HCT116 (cell line): ENCODE measurements around the gene IL1RAPL1. TPM values are rescaled to one million over a fixed set of nuclear protein-coding genes. Genes with fewer than 3 reads are reported as not detected.

Experiments used
- ATAC-seq: fragments of 200-7000 bp; cut with Tn5 transposase; 2 replicates; pipeline ENCODE4 v1.9.1; 2020; ENCODE audit warnings: mild to moderate bottlenecking, moderate library complexity
- BruUV-seq: library from RNA; stranded (reverse); fragments of 400-500 nt; replicated peaks from 2 replicates; lab custom pipeline; 2021; lab: Mats Ljungman, UMichigan
- CTCF ChIA-PET: fragments of 300-600 bp; sonication (Branson Sonifier 250); formaldehyde crosslinking; loops from one replicate; lab custom pipeline; 2021; ENCODE audit warnings: antibody characterized with exemption; lab: Charles Lee
- POLR2A ChIA-PET: fragments of 300-600, 350-600 bp; sonication (Branson Sonifier 250); formaldehyde crosslinking; loops from one replicate; lab custom pipeline; 2021; ENCODE audit warnings: antibody characterized with exemption; lab: Charles Lee
- RAD21 ChIA-PET, 2 experiments: fragments of 300-600 bp; sonication (Branson Sonifier 250); formaldehyde crosslinking; loops; one replicate each; lab custom pipeline; 2023; ENCODE audit warnings: low total read pairs in 2 of 2; ENCODE audit not compliant: uncharacterized antibody in 2 of 2, unreplicated experiment in 2 of 2, low non-redundant PET in 1 of 2; lab: Charles Lee
- DNase-seq: peaks from one replicate; pipeline ENCODE4 v3.0.0-alpha.2; 2010; ENCODE audit warnings: low read depth, low spot score
- H2AFZ ChIP-seq: fragments of 200-600 bp; shearing (Covaris generic), sonication (generic); 2 replicates; pipeline ENCODE4 v1.6.1; 2017; ENCODE audit warnings: low read depth, mixed run types, mixed read lengths, antibody characterized with exemption, low read length; ENCODE audit not compliant: poor library complexity, severe bottlenecking
- H3K27ac ChIP-seq: 2 replicates; pipeline ENCODE4 v1.5.1; 2012; ENCODE audit warnings: low read depth, low read length
- H3K27me3 ChIP-seq: fragments of 200-600 bp; sonication (generic); 2 replicates; pipeline ENCODE4 v1.6.1; 2016; ENCODE audit warnings: mixed run types, low read length, mixed read lengths; ENCODE audit not compliant: insufficient read depth
- H3K36me3 ChIP-seq, 2 experiments: fragments of 200-500 bp in 1 of 2; fragments of 200-600 bp in 1 of 2; sonication (Bioruptor generic) in 1 of 2; sonication (generic) in 1 of 2; 2 replicates each; pipeline versions ENCODE4 v1.5.1 to v1.6.1; 2014 to 2016; ENCODE audit warnings: low read length in 2 of 2, inconsistent platforms in 1 of 2, mixed read lengths in 1 of 2, mixed run types in 1 of 2; ENCODE audit not compliant: insufficient read depth in 2 of 2, control insufficient read depth in 1 of 2
- H3K4me1 ChIP-seq, 2 experiments: fragments of 200-600 bp in 1 of 2; sonication (generic) in 1 of 2; 2 replicates each; pipeline versions ENCODE4 v1.5.1 to v1.6.1; 2012 to 2017; ENCODE audit warnings: low read length in 2 of 2, inconsistent platforms in 1 of 2, mild to moderate bottlenecking in 1 of 2, mixed read lengths in 1 of 2, mixed run types in 1 of 2, moderate library complexity in 1 of 2; ENCODE audit not compliant: insufficient read depth in 2 of 2, control insufficient read depth in 1 of 2
- H3K4me2 ChIP-seq: fragments of 200-600 bp; sonication (generic); 2 replicates; pipeline ENCODE4 v1.6.1; 2017; ENCODE audit warnings: mixed run types, low read length, mixed read lengths
- H3K4me3 ChIP-seq, 2 experiments: fragments of 200-600 bp in 1 of 2; sonication (generic) in 1 of 2; replicated peaks in 1 of 2; 2 replicates each; pipeline ENCODE4 v1.5.1; 2011 to 2016; ENCODE audit warnings: low read length in 2 of 2, control low read depth in 1 of 2, low read depth in 1 of 2, mild to moderate bottlenecking in 1 of 2, mixed read lengths in 1 of 2, mixed run types in 1 of 2
- H3K79me2 ChIP-seq: fragments of 200-600 bp; sonication (generic); 2 replicates; pipeline ENCODE4 v1.6.1; 2017; ENCODE audit warnings: mild to moderate bottlenecking, mixed run types, low read length, moderate library complexity, mixed read lengths; ENCODE audit not compliant: insufficient read depth
- H3K9ac ChIP-seq: fragments of 200-600 bp; sonication (generic); 2 replicates; pipeline ENCODE4 v1.6.1; 2016; ENCODE audit warnings: low read length, mixed read lengths
- H3K9me2 ChIP-seq: fragments of 200-600 bp; sonication (generic), shearing (Covaris generic); 2 replicates; pipeline ENCODE4 v1.6.1; 2017; ENCODE audit warnings: mixed run types, mild to moderate bottlenecking, moderate library complexity; ENCODE audit not compliant: insufficient read depth
- H3K9me3 ChIP-seq, 2 experiments: fragments of 200-500 bp in 1 of 2; fragments of 200-600 bp in 1 of 2; sonication (Bioruptor generic) in 1 of 2; sonication (generic) in 1 of 2; 2 replicates each; pipeline ENCODE4 v1.6.1; 2014 to 2017; ENCODE audit warnings: low read length in 2 of 2, mixed read lengths in 2 of 2, inconsistent platforms in 1 of 2, low read depth in 1 of 2, mild to moderate bottlenecking in 1 of 2, mixed run types in 1 of 2, moderate library complexity in 1 of 2; ENCODE audit not compliant: control insufficient read depth in 1 of 2, insufficient read depth in 1 of 2
- H4K20me1 ChIP-seq: fragments of 200-600 bp; sonication (generic), shearing (Covaris generic); 2 replicates; pipeline ENCODE4 v1.6.1; 2017; ENCODE audit warnings: mixed run types, mild to moderate bottlenecking, moderate library complexity; ENCODE audit not compliant: insufficient read depth
- CBX3 ChIP-seq: IDR thresholded peaks from 2 replicates; pipeline ENCODE4 v1.6.1; 2012; ENCODE audit warnings: low read depth
- CEBPB ChIP-seq: IDR thresholded peaks from 2 replicates; pipeline ENCODE4 v1.6.1; 2012; ENCODE audit warnings: low read depth
- EGR1 ChIP-seq: IDR thresholded peaks from 2 replicates; pipeline ENCODE4 v1.6.1; 2012; ENCODE audit warnings: low read depth
- ELF1 ChIP-seq: IDR thresholded peaks from 2 replicates; pipeline ENCODE4 v1.6.1; 2012; ENCODE audit warnings: low read depth, borderline replicate concordance
- EZH2 ChIP-seq: fragments of 200-600 bp; sonication (generic); IDR thresholded peaks from 2 replicates; pipeline ENCODE4 v1.6.1; 2017; ENCODE audit warnings: antibody characterized with exemption, mixed run types
- EZH2phosphoT487 ChIP-seq: fragments of 200-600 bp; IDR thresholded peaks from 2 replicates; pipeline ENCODE4 v1.6.1; 2018; ENCODE audit warnings: antibody characterized with exemption, borderline replicate concordance
- JUND ChIP-seq: IDR thresholded peaks from 2 replicates; pipeline ENCODE4 v1.6.1; 2012
- POLR2AphosphoS5 ChIP-seq: IDR thresholded peaks from 2 replicates; pipeline ENCODE4 v1.6.1; 2011; ENCODE audit warnings: mild to moderate bottlenecking, low read depth, low read length, moderate library complexity
- RAD21 ChIP-seq: IDR thresholded peaks from 2 replicates; pipeline ENCODE4 v1.6.1; 2012; ENCODE audit warnings: low read depth, mild to moderate bottlenecking
- SP1 ChIP-seq: IDR thresholded peaks from 2 replicates; pipeline ENCODE4 v1.6.1; 2012; ENCODE audit warnings: low read depth
- YY1 ChIP-seq: IDR thresholded peaks from 2 replicates; pipeline ENCODE4 v1.6.1; 2011; ENCODE audit warnings: low read length, low read depth, moderate library complexity, mild to moderate bottlenecking; ENCODE audit not compliant: insufficient replicate concordance; ENCODE audit errors: extremely low read depth
- ZFX ChIP-seq: fragments of 450-650 bp; IDR thresholded peaks from 2 replicates; pipeline ENCODE4 v1.6.1; 2017
- ZNF274 ChIP-seq: fragments of 200-500 bp; sonication (Bioruptor generic); IDR thresholded peaks from 2 replicates; pipeline ENCODE4 v1.6.1; 2014; ENCODE audit warnings: mild to moderate bottlenecking, low read depth, low read length, inconsistent platforms
- intact Hi-C: fragments of 100-400 bp; cut with micrococcal nuclease; formaldehyde crosslinking; loops from 2 replicates; pipeline ENCODE4 v1.10.0; 2022
- total RNA-seq: library from RNA; stranded (reverse); gene quantifications from one replicate; pipeline ENCODE4 v1.2.1, GENCODE V29; 2021; ENCODE audit not compliant: unreplicated experiment
- TF ChIP-seq, protein P1 (sequence below), 3 experiments: fragments of 200-600 bp in 1 of 3; sonication (generic) in 1 of 3; IDR thresholded peaks in 2 of 3; conservative IDR thresholded peaks in 1 of 3; 2 replicates each; pipeline ENCODE4 v1.5.1; 2012 to 2017; ENCODE audit warnings: low read depth in 2 of 3, low read length in 2 of 3, antibody characterized with exemption in 1 of 3, borderline replicate concordance in 1 of 3, control low read depth in 1 of 3, mild to moderate bottlenecking in 1 of 3, mixed read lengths in 1 of 3, mixed run types in 1 of 3, moderate library complexity in 1 of 3; ENCODE audit not compliant: insufficient read depth in 1 of 3

The IL1RAPL1 gene
- total RNA-seq, 1 experiment from 2014 or later: 2.8 TPM

DNA sequence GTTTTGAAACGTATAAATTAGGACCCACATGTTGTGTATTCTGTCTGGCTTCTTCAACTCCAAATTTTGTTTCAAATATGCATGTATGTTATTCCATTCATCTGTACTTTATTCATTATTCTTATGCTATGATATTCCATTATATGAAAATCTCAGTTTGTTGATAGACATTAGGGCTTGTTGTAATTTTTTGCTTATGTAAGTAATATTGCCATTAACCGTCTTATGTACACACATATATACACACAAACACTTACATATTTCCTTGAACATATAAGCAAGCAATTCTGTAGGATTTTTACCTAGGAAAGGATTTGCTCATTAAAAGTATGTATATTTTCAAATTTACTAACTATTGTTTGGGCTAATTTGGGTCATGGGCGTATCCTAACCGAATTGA lies 820.1 kb downstream of the IL1RAPL1 start:
- Histone ChIP-seq H3K27ac (no peak overlapping the region), H4K20me1 (0 out of 2 replicates have a peak, but pooled peaks cover 3% of the 10 kb centered on the region), H3K4me1 (no peaks in the 10 kb centered on the region), H3K9me2 (no peaks in the 10 kb centered on the region), H3K9ac (no peak overlapping the region), H3K79me2 (no peaks in the 10 kb centered on the region), H3K4me3 (no peak overlapping the region), H3K9me3 (no peaks in the 10 kb centered on the region), H3K36me3 (no peaks in the 10 kb centered on the region), H3K27me3 (no peaks in the 10 kb centered on the region), H2AFZ (no peak overlapping the region), H3K4me2 (no peak overlapping the region)
- intact Hi-C loops: no loop called here
- TF ChIP-seq ZFX (no peak), RAD21 (no peak), ZNF274 (no peak), CBX3 (no peak), ELF1 (no peak), EZH2 (no peak)
- ChIA-PET CTCF (no interaction called here), RAD21 (no interaction called here), POLR2A (no interaction called here)
- ATAC-seq: no peak
- no TSS peak for BruUV-seq
- DNase-seq: no peak

GRCh38 chrX:29419774-29420553 lies 832.7 kb downstream of the IL1RAPL1 start:
- Histone ChIP-seq H3K27ac (no peak overlapping the region), H3K36me3 (no peaks in the 10 kb centered on the region), H3K9ac (no peak overlapping the region), H3K4me1 (peaks cover 3 to 23% of the 10 kb centered on the region in 2 experiments; a peak in 3 of 4 replicates), H3K27me3 (no peaks in the 10 kb centered on the region), H3K79me2 (no peaks in the 10 kb centered on the region), H3K9me3 (no peaks in the 10 kb centered on the region), H3K4me3 (no peak overlapping the region), H4K20me1 (no peaks in the 10 kb centered on the region), H3K9me2 (peaks cover 4% of the 10 kb centered on the region; the same call in 1 of the 2 replicates), H2AFZ (no peak overlapping the region), H3K4me2 (peak overlapping the region; percentile 23; the same call in 1 of the 2 replicates)
- ChIA-PET CTCF (interaction anchor here (1.7 kb wide), 1 partner anchor 59 kb away, joined by 6 read pairs; no protein-coding TSS in a partner anchor), RAD21 (no interaction called here), POLR2A (no interaction called here)
- ATAC-seq: peak; percentile 62; the same call in 1 of the 2 replicates
- intact Hi-C loops: no loop called here
- no TSS peak for BruUV-seq
- no peak for TF ChIP-seq ZFX
- TF ChIP-seq JUND: no peak
- TF ChIP-seq, protein P1, sequence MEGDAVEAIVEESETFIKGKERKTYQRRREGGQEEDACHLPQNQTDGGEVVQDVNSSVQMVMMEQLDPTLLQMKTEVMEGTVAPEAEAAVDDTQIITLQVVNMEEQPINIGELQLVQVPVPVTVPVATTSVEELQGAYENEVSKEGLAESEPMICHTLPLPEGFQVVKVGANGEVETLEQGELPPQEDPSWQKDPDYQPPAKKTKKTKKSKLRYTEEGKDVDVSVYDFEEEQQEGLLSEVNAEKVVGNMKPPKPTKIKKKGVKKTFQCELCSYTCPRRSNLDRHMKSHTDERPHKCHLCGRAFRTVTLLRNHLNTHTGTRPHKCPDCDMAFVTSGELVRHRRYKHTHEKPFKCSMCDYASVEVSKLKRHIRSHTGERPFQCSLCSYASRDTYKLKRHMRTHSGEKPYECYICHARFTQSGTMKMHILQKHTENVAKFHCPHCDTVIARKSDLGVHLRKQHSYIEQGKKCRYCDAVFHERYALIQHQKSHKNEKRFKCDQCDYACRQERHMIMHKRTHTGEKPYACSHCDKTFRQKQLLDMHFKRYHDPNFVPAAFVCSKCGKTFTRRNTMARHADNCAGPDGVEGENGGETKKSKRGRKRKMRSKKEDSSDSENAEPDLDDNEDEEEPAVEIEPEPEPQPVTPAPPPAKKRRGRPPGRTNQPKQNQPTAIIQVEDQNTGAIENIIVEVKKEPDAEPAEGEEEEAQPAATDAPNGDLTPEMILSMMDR (IDR thresholded peaks at IDR 0.05 in 2 of 3, conservative IDR thresholded peaks at IDR 0.05 in 1 of 3; ENCODE audit: borderline replicate concordance in 1 of 3, insufficient read depth in 1 of 3, low read depth in 2 of 3, low read length in 2 of 3): no peak
- no peak for TF ChIP-seq CBX3
- no peak for TF ChIP-seq EZH2phosphoT487
- no peak for TF ChIP-seq CEBPB
- TF ChIP-seq EGR1: no peak
- TF ChIP-seq POLR2AphosphoS5: no peak
- TF ChIP-seq YY1: no peak
- no peak for TF ChIP-seq SP1
- peak; percentile 21 for DNase-seq
